Measurements from ENCODE around the gene AREG.

GRCh38 chr4:74446193-74446868 is 1.4 kb downstream of the AREG start:
- no peak for TF ChIP-seq CTCF (IDR thresholded peaks at IDR 0.05; ENCODE audit: low read length)
- TF ChIP-seq EZH2phosphoT487 (IDR thresholded peaks at IDR 0.05; ENCODE audit: low read length), result no peak
- no peak for TF ChIP-seq EZH2 (optimal IDR thresholded peaks at IDR 0.05; ENCODE audit: low read depth, low read length)
